Neuronal stem cell (in vitro differentiated cells): ENCODE results near the gene PLCD3.

ENCODE experiments used
- DNase-seq: peaks from one replicate; pipeline ENCODE4 v3.0.0-alpha.2; 2013; ENCODE audit warnings: low spot score
- H2AFZ ChIP-seq: one replicate; pipeline ENCODE4 v1.6.1; 2013; ENCODE audit warnings: mild to moderate bottlenecking, low read length, inconsistent platforms
- H2AK5ac ChIP-seq: 2 replicates; pipeline ENCODE4 v1.6.1; 2013; ENCODE audit warnings: low read depth, mild to moderate bottlenecking, inconsistent platforms, low read length, moderate library complexity, mixed read lengths
- H2BK120ac ChIP-seq: 2 replicates; pipeline ENCODE4 v1.6.1; 2013; ENCODE audit warnings: low read depth, mild to moderate bottlenecking, inconsistent platforms, low read length, moderate library complexity, mixed read lengths
- H2BK12ac ChIP-seq: one replicate; pipeline ENCODE4 v1.6.1; 2013; ENCODE audit warnings: low read length, inconsistent platforms
- H2BK15ac ChIP-seq: 2 replicates; pipeline ENCODE4 v1.6.1; 2013; ENCODE audit warnings: mild to moderate bottlenecking, low read length, inconsistent platforms, mixed read lengths
- H2BK5ac ChIP-seq: one replicate; pipeline ENCODE4 v1.6.1; 2013; ENCODE audit warnings: inconsistent platforms, mild to moderate bottlenecking, low read length, moderate library complexity
- H3K14ac ChIP-seq: one replicate; pipeline ENCODE4 v1.6.1; 2013; ENCODE audit warnings: low read length, inconsistent platforms
- H3K18ac ChIP-seq: 2 replicates; pipeline ENCODE4 v1.6.1; 2013; ENCODE audit warnings: low read length, inconsistent platforms
- H3K23ac ChIP-seq: 2 replicates; pipeline ENCODE4 v1.6.1; 2013; ENCODE audit warnings: low read depth, mild to moderate bottlenecking, mixed read lengths, low read length, inconsistent platforms; ENCODE audit not compliant: poor library complexity
- H3K27ac ChIP-seq: replicated peaks from 3 replicates; pipeline ENCODE4 v1.5.1; 2013; ENCODE audit warnings: low read length, inconsistent platforms
- H3K27me3 ChIP-seq, 3 experiments: 2 replicates each; pipeline ENCODE4 v1.6.1; 2013; ENCODE audit warnings: low read length in 3 of 3, mild to moderate bottlenecking in 2 of 3, inconsistent platforms in 1 of 3, low read depth in 1 of 3, mixed read lengths in 1 of 3, moderate library complexity in 1 of 3; ENCODE audit not compliant: control insufficient read depth in 3 of 3, insufficient read depth in 3 of 3
- H3K36me3 ChIP-seq, 2 donors: replicated peaks in 1 of 2; 2 replicates each; pipeline ENCODE4 v1.6.1; 2013; ENCODE audit warnings: low read length in 2 of 2; ENCODE audit not compliant: control insufficient read depth in 2 of 2, insufficient read depth in 2 of 2
- H3K4ac ChIP-seq: 2 replicates; pipeline ENCODE4 v1.6.1; 2013; ENCODE audit warnings: inconsistent platforms, mild to moderate bottlenecking, low read length, moderate library complexity
- H3K4me1 ChIP-seq, 2 donors: 1 replicate in 1 of 2; 2 replicates in 1 of 2; pipeline ENCODE4 v1.6.1; 2013; ENCODE audit warnings: low read length in 2 of 2, low read depth in 1 of 2; ENCODE audit not compliant: control insufficient read depth in 2 of 2, insufficient read depth in 1 of 2
- H3K4me2 ChIP-seq: one replicate; pipeline ENCODE4 v1.6.1; 2013; ENCODE audit warnings: mild to moderate bottlenecking, low read length, inconsistent platforms; ENCODE audit not compliant: insufficient read depth, poor library complexity, severe bottlenecking
- H3K4me3 ChIP-seq, 2 donors: 2 replicates each; pipeline ENCODE4 v1.5.1; 2013; ENCODE audit warnings: low read length in 2 of 2, mild to moderate bottlenecking in 2 of 2, inconsistent platforms in 1 of 2, moderate library complexity in 1 of 2
- H3K79me1 ChIP-seq: one replicate; pipeline ENCODE4 v1.6.1; 2013; ENCODE audit warnings: low read depth, mild to moderate bottlenecking, inconsistent platforms, low read length, moderate library complexity
- H3K9ac ChIP-seq: one replicate; pipeline ENCODE4 v1.6.1; 2013; ENCODE audit warnings: mild to moderate bottlenecking, low read depth, low read length, inconsistent platforms; ENCODE audit not compliant: poor library complexity
- H3K9me3 ChIP-seq, 2 donors: replicated peaks in 1 of 2; 2 replicates each; pipeline versions ENCODE3 to v1.6.1; 2013; ENCODE audit warnings: low read length in 2 of 2, mild to moderate bottlenecking in 2 of 2, inconsistent platforms in 1 of 2, low read depth in 1 of 2, mixed read lengths in 1 of 2, moderate library complexity in 1 of 2; ENCODE audit not compliant: control insufficient read depth in 2 of 2, insufficient read depth in 1 of 2
- H4K8ac ChIP-seq: one replicate; pipeline ENCODE4 v1.6.1; 2013; ENCODE audit warnings: low read depth, mild to moderate bottlenecking, inconsistent platforms, low read length, moderate library complexity
- H4K91ac ChIP-seq: one replicate; pipeline ENCODE4 v1.6.1; 2013; ENCODE audit warnings: low read length, low read depth, mild to moderate bottlenecking, inconsistent platforms; ENCODE audit not compliant: poor library complexity
- WGBS, 2 donors: extraction: QIAGEN DNeasy Blood & Tissue Kit; methylation state at CpG; one replicate each; pipeline ENCODE4 v1.1.7; 2013; ENCODE audit warnings: missing lambda C conversion rate in 2 of 2, mixed read lengths in 1 of 2; ENCODE audit not compliant: insufficient read length in 2 of 2, insufficient replicate concordance in 1 of 2; ENCODE audit errors: extremely low coverage in 2 of 2; 5-methylcytosine and 5-hydroxymethylcytosine counted together

PLCD3 gene

GRCh38 chr17:45086391-45086790 is 45.9 kb downstream of the PLCD3 start:
- H3K9me3 ChIP-seq, result no peaks in the 10 kb centered on the region
- WGBS, 2 donors, result no CpG with 5 or more reads among the region's 4 CpGs
- no peaks in the 10 kb centered on the region for H3K27me3 ChIP-seq
- no peak overlapping the region for H3K27ac ChIP-seq
- no peak overlapping the region for H3K23ac ChIP-seq
- no peak overlapping the region for H3K4ac ChIP-seq
- no peak overlapping the region for H2BK5ac ChIP-seq
- no peak overlapping the region for H2AFZ ChIP-seq
- no peak overlapping the region for H2BK12ac ChIP-seq
- H3K79me1 ChIP-seq, result no peaks in the 10 kb centered on the region
- no peak for DNase-seq
- no peak overlapping the region for H2BK15ac ChIP-seq
- H2BK120ac ChIP-seq, result no peak overlapping the region
- H3K9ac ChIP-seq, result no peak overlapping the region
- H4K91ac ChIP-seq, result no peak overlapping the region
- no peak overlapping the region for H3K4me3 ChIP-seq
- H3K4me2 ChIP-seq, result no peak overlapping the region
- no peaks in the 10 kb centered on the region for H3K4me1 ChIP-seq
- H3K14ac ChIP-seq, result no peak overlapping the region
- H3K18ac ChIP-seq, result no peak overlapping the region
- H4K8ac ChIP-seq, result no peak overlapping the region
- H2AK5ac ChIP-seq, result no peak overlapping the region
- peaks cover 33 to 93% of the 10 kb centered on the region in 2 donors for H3K36me3 ChIP-seq

GRCh38 chr17:45081047-45081703 is 51.1 kb downstream of the PLCD3 start:
- Histone ChIP-seq H3K27me3 (no peaks in the 10 kb centered on the region), H2AK5ac (no peak overlapping the region), H2BK120ac (no peak overlapping the region), H3K4me1 (no peaks in the 10 kb centered on the region), H3K4ac (no peak overlapping the region), H3K23ac (no peak overlapping the region), H3K79me1 (peaks cover 2% of the 10 kb centered on the region), H2BK15ac (no peak overlapping the region), H2AFZ (no peak overlapping the region), H3K9ac (no peak overlapping the region), H3K4me3 (no peak overlapping the region), H3K27ac (no peak overlapping the region), H3K36me3 (peaks cover 12 to 74% of the 10 kb centered on the region in 2 donors), H2BK12ac (no peak overlapping the region), H3K18ac (no peak overlapping the region), H3K4me2 (no peak overlapping the region), H2BK5ac (no peak overlapping the region), H3K9me3 (no peaks in the 10 kb centered on the region), H4K8ac (no peak overlapping the region), H4K91ac (no peak overlapping the region), H3K14ac (no peak overlapping the region)
- WGBS, 2 donors, result no CpG with 5 or more reads among the region's 6 CpGs
- DNase-seq, result no peak

DNA sequence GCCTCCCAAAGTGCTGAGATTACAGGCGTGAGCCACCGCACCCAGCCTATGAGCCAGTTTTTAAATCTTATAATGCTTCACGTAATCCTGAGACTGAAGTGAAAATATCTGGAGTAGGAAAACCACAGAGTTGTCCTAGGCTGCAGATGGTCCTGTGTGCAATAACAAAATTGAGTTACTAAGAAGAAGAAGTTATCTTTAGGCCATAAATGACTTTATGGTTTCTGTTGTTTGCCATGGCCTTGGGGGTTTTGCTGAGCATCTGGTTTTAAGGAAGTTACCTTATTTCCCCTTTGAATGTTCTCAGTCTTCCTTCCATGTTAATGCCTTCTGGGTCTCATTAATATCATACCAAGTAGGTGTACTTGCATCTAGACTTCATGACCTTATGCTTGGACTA is 54.7 kb downstream of the PLCD3 start:
- Histone ChIP-seq H2BK120ac (no peak overlapping the region), H3K4me3 (no peak overlapping the region), H3K27ac (no peak overlapping the region), H2AFZ (no peak overlapping the region), H3K4me2 (no peak overlapping the region), H3K79me1 (peaks cover 2% of the 10 kb centered on the region), H3K4me1 (no peaks in the 10 kb centered on the region), H2AK5ac (no peak overlapping the region), H4K8ac (no peak overlapping the region), H3K9ac (no peak overlapping the region), H2BK15ac (no peak overlapping the region), H3K27me3 (no peaks in the 10 kb centered on the region), H3K4ac (no peak overlapping the region), H3K18ac (no peak overlapping the region), H3K9me3 (no peaks in the 10 kb centered on the region), H2BK5ac (no peak overlapping the region), H4K91ac (no peak overlapping the region), H3K23ac (no peak overlapping the region), H2BK12ac (no peak overlapping the region), H3K36me3 (peaks cover 18 to 73% of the 10 kb centered on the region in 2 donors), H3K14ac (no peak overlapping the region)
- no peak for DNase-seq
- no CpG with 5 or more reads among the region's 3 CpGs for WGBS, 2 donors

DNA sequence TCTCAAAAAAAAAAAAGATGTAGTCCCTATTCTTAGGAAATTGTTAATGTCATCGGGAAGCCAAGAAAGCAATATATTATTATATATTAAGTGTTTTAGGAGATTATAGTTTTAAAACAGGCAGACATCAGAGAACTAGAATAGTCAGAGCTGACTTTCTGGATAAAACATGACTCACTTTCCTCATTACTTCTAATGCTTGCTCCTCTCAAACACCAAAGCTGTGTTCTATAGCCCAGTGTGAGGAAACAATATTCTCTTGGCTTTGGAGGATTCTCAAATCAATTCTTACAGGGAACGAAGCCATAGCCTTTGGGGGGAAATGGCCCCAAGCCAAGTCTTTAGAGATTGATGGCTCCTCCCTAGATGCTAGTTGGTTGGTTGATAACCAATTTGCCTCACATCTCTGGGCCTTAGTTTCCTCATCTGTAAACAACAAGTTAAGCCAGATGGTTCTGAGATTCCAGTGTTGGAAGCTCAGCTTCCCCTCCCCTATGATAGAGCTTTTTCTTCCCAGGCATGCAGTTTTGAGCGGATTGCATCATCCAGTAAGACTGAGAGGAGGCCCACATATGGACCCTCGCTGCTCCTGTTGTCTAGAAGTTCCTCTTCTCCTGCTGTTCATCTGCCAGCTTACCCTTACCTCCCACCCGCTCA is 58.8 kb downstream of the PLCD3 start:
- Histone ChIP-seq H3K4ac (no peak overlapping the region), H3K36me3 (peaks cover 13 to 63% of the 10 kb centered on the region in 2 donors), H3K9ac (no peak overlapping the region), H3K23ac (no peak overlapping the region), H3K18ac (no peak overlapping the region), H2BK5ac (no peak overlapping the region), H4K91ac (no peak overlapping the region), H3K9me3 (no peaks in the 10 kb centered on the region), H3K4me1 (no peaks in the 10 kb centered on the region), H2BK15ac (no peak overlapping the region), H2AK5ac (no peak overlapping the region), H2BK12ac (no peak overlapping the region), H3K27ac (no peak overlapping the region), H2AFZ (no peak overlapping the region), H3K79me1 (peaks cover 6% of the 10 kb centered on the region), H3K4me2 (no peak overlapping the region), H3K27me3 (no peaks in the 10 kb centered on the region), H3K14ac (no peak overlapping the region), H2BK120ac (no peak overlapping the region), H3K4me3 (no peak overlapping the region), H4K8ac (no peak overlapping the region)
- DNase-seq, result no peak
- no CpG with 5 or more reads among the region's 5 CpGs for WGBS, 2 donors
